A673 (cell line): ENCODE results near the gene NTNG1. TPM values are rescaled to one million over a fixed set of nuclear protein-coding genes. Genes with fewer than 3 reads are reported as not detected.

Source experiments
- BruUV-seq: library from RNA; stranded (reverse); fragments of 400-500 nt; replicated peaks from 2 replicates; lab custom pipeline; 2021; lab: Mats Ljungman, UMichigan
- CTCF ChIA-PET: fragments of 300-600 bp; sonication (Branson Sonifier 250); formaldehyde crosslinking; loops from one replicate; lab custom pipeline; 2022; ENCODE audit warnings: antibody characterized with exemption; lab: Charles Lee
- POLR2A ChIA-PET: fragments of 300-600 bp; sonication (Branson Sonifier 250); formaldehyde crosslinking; loops from one replicate; lab custom pipeline; 2022; ENCODE audit warnings: antibody characterized with exemption; ENCODE audit not compliant: low non-redundant PET; lab: Charles Lee
- DNase-seq: peaks from one replicate; pipeline ENCODE4 v3.0.0-alpha.2; 2015; ENCODE audit warnings: low spot score
- H3K27ac ChIP-seq: fragments of 200-600 bp; sonication (generic); 2 replicates; pipeline ENCODE4 v1.5.1; 2016; ENCODE audit warnings: mixed run types, low read depth, mild to moderate bottlenecking, mixed read lengths, antibody characterized with exemption, low read length; ENCODE audit not compliant: poor library complexity, severe bottlenecking
- H3K27me3 ChIP-seq: fragments of 200-600 bp; sonication (generic); replicated peaks from 2 replicates; pipeline ENCODE4 v1.6.1; 2017; ENCODE audit warnings: mixed run types, low read depth, mild to moderate bottlenecking, mixed read lengths, antibody characterized with exemption, low read length; ENCODE audit not compliant: insufficient read depth, poor library complexity
- H3K36me3 ChIP-seq: fragments of 200-600 bp; sonication (generic); 2 replicates; pipeline ENCODE4 v1.6.1; 2016; ENCODE audit warnings: mixed run types, mild to moderate bottlenecking, mixed read lengths, antibody characterized with exemption, low read length; ENCODE audit not compliant: insufficient read depth, poor library complexity, severe bottlenecking
- H3K4me1 ChIP-seq: fragments of 200-600 bp; sonication (generic); 2 replicates; pipeline ENCODE4 v1.6.1; 2017; ENCODE audit warnings: mixed run types, mild to moderate bottlenecking, mixed read lengths, antibody characterized with exemption, low read length; ENCODE audit not compliant: insufficient read depth, poor library complexity, severe bottlenecking
- H3K4me3 ChIP-seq: fragments of 200-600 bp; sonication (generic); 2 replicates; pipeline ENCODE4 v1.5.1; 2016; ENCODE audit warnings: low read depth, mixed run types, mild to moderate bottlenecking, mixed read lengths, low read length; ENCODE audit not compliant: poor library complexity, severe bottlenecking
- H3K9me3 ChIP-seq: fragments of 200-600 bp; sonication (generic); 2 replicates; pipeline ENCODE4 v1.6.1; 2016; ENCODE audit warnings: mixed run types, low read depth, mild to moderate bottlenecking, mixed read lengths, antibody characterized with exemption, low read length; ENCODE audit not compliant: poor library complexity, severe bottlenecking
- EZH2 ChIP-seq: fragments of 200-600 bp; sonication (generic); IDR thresholded peaks from 2 replicates; pipeline ENCODE4 v1.6.1; 2017; ENCODE audit warnings: borderline replicate concordance, low read depth, mild to moderate bottlenecking, mixed read lengths, antibody characterized with exemption, low read length; ENCODE audit not compliant: poor library complexity, severe bottlenecking
- intact Hi-C: fragments of 100-400 bp; cut with micrococcal nuclease; formaldehyde crosslinking; loops from one replicate; pipeline ENCODE4 v1.10.0; 2022; ENCODE audit not compliant: unreplicated experiment
- total RNA-seq: library from RNA; stranded (reverse); gene quantifications from 2 replicates; pipeline ENCODE4 v1.2.3, GENCODE V29; 2021
- TF ChIP-seq, protein P1 (sequence below): fragments of 300-800, 200-600 bp; sonication (generic); conservative IDR thresholded peaks from 2 replicates; pipeline ENCODE4 v1.5.1; 2017; ENCODE audit warnings: low read depth, mild to moderate bottlenecking, antibody characterized with exemption, low read length, moderate library complexity, mixed read lengths

The NTNG1 gene
- total RNA-seq, 1 experiment from 2014 or later, result 91.5 TPM

DNA sequence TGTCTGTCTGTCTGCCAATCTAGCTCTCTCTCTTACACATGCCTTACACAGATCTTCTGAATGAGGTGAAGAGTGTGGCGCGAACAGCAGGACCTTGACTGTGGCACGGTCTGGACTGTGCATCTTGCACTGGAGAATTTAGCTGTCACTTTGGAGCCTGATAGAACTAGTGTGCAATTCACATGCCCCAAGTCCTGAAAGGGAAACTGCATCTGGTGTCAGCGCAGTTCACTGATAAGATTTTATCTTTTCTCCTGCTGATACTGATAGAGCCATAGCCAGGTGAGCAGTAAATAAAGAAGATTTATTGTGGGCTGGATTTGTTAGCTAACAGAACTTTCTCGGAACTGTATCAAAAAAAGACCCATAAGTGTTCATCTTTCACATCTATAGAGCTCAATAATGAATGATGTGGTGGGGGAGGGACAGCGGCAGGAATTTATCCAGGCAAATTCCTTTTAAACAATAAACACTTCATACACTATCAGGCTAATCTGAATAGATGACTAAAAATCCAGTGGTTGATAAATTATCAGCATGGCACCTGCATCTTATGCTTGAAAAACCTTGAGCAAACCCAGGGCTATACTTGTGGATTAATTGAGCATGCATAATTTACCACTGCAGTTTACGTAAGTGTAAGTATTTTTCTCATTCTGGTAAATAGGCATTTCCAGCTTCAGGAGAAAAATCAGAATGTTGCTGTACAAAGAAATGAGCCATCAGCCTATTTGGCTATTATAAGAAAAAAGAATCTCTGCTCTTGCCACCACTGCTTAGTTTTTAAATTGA is 104.1 kb downstream of the NTNG1 start:
- TF ChIP-seq EZH2, result no peak
- TF ChIP-seq, protein P1, sequence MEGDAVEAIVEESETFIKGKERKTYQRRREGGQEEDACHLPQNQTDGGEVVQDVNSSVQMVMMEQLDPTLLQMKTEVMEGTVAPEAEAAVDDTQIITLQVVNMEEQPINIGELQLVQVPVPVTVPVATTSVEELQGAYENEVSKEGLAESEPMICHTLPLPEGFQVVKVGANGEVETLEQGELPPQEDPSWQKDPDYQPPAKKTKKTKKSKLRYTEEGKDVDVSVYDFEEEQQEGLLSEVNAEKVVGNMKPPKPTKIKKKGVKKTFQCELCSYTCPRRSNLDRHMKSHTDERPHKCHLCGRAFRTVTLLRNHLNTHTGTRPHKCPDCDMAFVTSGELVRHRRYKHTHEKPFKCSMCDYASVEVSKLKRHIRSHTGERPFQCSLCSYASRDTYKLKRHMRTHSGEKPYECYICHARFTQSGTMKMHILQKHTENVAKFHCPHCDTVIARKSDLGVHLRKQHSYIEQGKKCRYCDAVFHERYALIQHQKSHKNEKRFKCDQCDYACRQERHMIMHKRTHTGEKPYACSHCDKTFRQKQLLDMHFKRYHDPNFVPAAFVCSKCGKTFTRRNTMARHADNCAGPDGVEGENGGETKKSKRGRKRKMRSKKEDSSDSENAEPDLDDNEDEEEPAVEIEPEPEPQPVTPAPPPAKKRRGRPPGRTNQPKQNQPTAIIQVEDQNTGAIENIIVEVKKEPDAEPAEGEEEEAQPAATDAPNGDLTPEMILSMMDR, result no peak
- DNase-seq, result peak; percentile 55
- Histone ChIP-seq H3K36me3 (no peaks in the 10 kb centered on the region), H3K27ac (peak overlapping the region; percentile 73), H3K9me3 (no peaks in the 10 kb centered on the region), H3K4me3 (peak overlapping the region; percentile 4), H3K27me3 (no peaks in the 10 kb centered on the region), H3K4me1 (peaks cover 90% of the 10 kb centered on the region)
- CTCF ChIA-PET, result no interaction called here
- intact Hi-C loops, result no loop called here
- BruUV-seq, result no TSS peak
- POLR2A ChIA-PET, result interaction anchor here (0.6 kb wide), 1 partner anchor 95 kb away, joined by 3 read pairs; no protein-coding TSS in a partner anchor

DNA sequence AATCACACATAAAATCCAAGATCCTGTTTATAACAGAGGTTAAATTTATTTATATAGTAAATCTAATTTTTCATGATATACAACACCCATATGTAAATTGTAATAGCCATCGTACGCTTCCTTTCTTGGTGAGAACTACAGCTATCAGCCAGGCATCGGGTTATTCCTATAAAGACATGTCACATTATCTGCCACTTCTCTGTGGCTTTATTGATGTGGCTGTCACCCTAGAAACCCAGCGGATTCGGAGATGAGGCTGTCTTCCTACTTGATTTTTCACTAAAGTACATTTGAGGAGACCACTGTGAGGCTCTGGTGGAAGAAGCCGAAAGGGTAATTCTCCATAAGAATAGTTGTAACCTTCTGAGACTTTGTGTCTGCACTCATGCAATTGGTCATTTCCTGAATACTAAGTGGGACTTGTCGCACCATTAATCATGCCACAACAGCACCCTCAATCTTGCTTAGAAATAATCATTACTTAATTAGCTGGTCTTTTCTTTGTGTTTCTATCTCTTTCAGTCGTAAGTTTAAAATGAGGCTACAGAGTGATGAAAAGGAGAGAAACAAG is 106.0 kb downstream of the NTNG1 start:
- TF ChIP-seq, protein P1, result no peak
- TF ChIP-seq EZH2, result no peak
- Histone ChIP-seq H3K27ac (peak overlapping the region; percentile 63), H3K27me3 (no peaks in the 10 kb centered on the region), H3K36me3 (no peaks in the 10 kb centered on the region), H3K4me1 (peaks cover 90% of the 10 kb centered on the region), H3K9me3 (no peaks in the 10 kb centered on the region), H3K4me3 (no peak overlapping the region)
- POLR2A ChIA-PET, result interaction anchor here (0.6 kb wide), 1 partner anchor 557 kb away, joined by 3 read pairs; no protein-coding TSS in a partner anchor
- peak; percentile 93 for DNase-seq
- intact Hi-C loops, result no loop called here
- no TSS peak for BruUV-seq
- CTCF ChIA-PET, result interaction anchor here (0.6 kb wide), 1 partner anchor 14 kb away, joined by 3 read pairs; no protein-coding TSS in a partner anchor

DNA sequence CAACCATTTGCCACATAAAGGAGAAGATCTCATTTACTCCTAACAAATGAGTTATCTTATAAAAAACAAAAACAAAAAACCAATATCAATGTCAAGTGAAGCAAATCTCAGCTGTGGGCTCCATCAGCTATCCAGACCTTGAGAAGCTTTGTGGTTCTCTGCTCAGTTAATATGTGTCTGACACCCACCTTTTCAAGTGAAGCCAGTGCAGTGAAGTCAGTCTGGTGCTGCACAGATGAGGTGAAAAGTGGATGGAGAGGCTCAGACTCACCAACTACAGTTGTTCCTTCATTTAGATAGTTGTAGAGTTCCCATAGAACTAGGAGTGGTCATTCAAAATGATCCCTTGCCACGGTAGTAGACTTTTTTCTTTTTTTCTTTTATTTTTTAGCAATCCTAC is 106.8 kb downstream of the NTNG1 start:
- peak overlapping the region; percentile 63 for H3K27ac ChIP-seq
- no peak overlapping the region for H3K4me3 ChIP-seq
- POLR2A ChIA-PET, result interaction anchor here (0.6 kb wide), 1 partner anchor 558 kb away, joined by 3 read pairs; no protein-coding TSS in a partner anchor
- H3K27me3 ChIP-seq, result no peaks in the 10 kb centered on the region
- TSS peak; percentile 4 for BruUV-seq
- TF ChIP-seq EZH2, result no peak
- TF ChIP-seq, protein P1, result no peak
- H3K36me3 ChIP-seq, result no peaks in the 10 kb centered on the region
- intact Hi-C loops, result no loop called here
- DNase-seq, result no peak
- H3K9me3 ChIP-seq, result no peaks in the 10 kb centered on the region
- H3K4me1 ChIP-seq, result peaks cover 90% of the 10 kb centered on the region
- CTCF ChIA-PET, result no interaction called here
